GM19193 (cell line): ENCODE data around the gene NR2E1.

Experiments
- POLR2A ChIP-seq: IDR thresholded peaks from 4 replicates; pipeline ENCODE4 v1.6.1; 2011; ENCODE audit not compliant: insufficient read depth, insufficient read length; ENCODE audit errors: extremely low read depth

NR2E1 gene

GRCh38 chr6:108175592-108176279 lies 9.9 kb downstream of the NR2E1 start:
- TF ChIP-seq POLR2A = no peak

DNA sequence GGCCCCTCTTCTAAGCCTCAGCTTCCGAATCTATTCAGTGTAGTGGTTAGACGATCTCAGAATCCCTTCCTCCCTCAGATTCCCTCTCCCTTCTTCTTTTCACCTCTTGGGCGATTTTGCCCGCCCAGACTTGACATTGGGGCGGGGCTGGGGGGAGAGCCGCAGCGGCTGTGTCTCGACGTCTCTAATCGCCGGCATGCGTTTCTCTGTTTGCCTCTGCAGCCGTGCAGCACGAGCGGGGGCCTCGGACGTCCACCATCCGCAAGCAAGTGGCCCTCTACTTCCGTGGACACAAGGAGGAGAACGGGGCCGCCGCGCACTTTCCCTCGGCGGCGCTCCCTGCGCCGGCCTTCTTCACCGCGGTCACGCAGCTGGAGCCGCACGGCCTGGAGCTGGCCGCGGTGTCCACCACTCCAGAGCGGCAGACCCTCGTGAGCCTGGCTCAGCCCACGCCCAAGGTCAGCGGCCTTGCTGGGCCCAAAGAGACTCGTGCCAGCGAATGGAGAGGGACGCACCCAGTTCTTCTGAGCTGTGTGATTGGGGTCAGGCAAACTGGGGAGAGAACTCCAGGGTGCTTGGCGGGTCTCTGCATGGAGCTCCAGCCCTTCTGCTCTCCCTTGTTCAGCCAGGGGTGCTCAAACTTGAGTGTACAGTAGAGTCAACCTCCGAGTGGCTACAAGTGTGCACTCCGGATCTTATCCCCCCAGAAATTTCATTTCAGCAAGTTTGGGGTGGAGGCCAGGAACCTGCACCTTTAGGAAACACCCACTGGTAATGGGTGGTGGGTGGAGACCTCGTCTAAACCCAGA lies 10.7 kb downstream of the NR2E1 start:
- TF ChIP-seq POLR2A = no peak

DNA sequence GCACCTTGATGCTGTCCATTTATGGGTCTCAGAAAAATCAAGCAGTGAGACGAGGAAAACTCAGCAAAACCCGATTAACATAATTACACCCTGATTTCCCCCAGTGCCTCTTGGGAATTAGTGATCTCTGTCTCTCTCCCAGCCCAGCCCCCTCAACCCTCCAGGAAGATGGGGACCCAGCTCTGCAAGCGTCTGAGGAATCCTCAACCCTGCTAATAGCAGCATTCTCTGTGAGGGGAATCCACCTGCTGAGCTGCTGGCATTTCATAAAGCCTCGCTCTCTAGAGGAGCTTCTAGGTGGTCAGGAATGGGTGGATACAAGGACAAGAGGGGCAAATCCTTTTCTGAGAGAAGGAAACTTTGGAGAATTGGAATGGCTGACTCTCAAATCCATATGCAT lies 13.9 kb downstream of the NR2E1 start:
- no peak for TF ChIP-seq POLR2A

DNA sequence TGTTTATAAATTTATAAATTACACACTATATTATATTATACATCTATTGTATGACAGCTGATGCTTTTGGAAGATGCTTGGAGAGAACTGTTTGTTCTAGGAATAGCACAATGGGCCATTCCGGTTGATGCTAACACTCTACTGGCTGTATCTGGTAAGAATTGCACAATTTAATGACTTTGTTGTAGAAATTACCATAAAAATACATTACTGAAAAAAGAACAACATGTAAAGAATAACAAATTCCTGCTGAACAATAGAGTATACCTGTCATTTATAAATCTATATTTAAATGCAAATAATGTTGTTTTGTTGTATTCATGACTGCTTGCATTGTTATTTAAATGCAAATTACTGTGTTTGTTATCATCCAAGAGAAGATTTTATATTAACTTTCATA lies 14.4 kb downstream of the NR2E1 start:
- TF ChIP-seq POLR2A = no peak

- TF ChIP-seq POLR2A = no peak
These were observed 15.0 kb downstream of the NR2E1 start for GRCh38 chr6:108180776-108181175.

- TF ChIP-seq POLR2A = no peak
These were observed 20.4 kb downstream of the NR2E1 start for GRCh38 chr6:108186226-108186625.

GRCh38 chr6:108187519-108187918 lies 21.7 kb downstream of the NR2E1 start:
- TF ChIP-seq POLR2A = no peak

DNA sequence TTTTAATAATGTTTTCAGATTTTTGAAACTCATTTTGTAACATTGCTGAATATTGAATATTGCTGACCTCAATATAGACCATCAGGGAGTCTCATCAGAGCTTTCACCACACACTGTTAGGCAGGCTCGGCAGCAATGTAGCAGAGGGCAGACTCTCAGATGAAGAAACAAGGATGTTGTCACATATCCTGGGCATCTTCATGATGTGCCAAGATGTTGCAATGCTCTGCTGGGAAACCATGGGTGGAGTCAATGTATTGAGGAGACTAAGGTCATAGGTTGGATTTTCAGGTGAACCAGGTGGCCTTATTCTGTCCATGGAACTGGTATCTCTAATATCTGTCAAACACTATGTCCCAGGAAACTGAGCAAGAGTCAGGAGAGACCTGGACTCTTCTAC lies 27.3 kb downstream of the NR2E1 start:
- no peak for TF ChIP-seq POLR2A

- TF ChIP-seq POLR2A = no peak
These were observed 28.0 kb downstream of the NR2E1 start for GRCh38 chr6:108193835-108194234.

DNA sequence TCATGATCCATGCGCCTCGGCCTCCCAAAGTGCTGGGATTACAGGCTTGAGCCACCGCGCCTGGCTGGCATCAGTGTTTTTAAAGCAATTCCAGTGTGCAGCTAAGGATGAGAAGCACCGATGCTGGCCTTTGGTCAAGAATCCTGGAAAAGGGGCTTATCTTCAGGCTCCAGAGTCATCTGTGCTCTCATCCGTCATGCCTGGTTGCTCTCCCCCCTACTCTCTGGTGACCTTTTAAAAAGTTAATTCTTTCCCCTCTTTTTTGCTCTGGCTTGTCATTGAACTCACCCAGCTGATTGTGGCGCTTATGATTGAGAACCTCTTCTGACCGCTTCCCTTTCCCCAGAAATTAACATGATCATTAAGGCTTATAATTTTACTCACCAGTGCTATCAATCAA lies 28.7 kb downstream of the NR2E1 start:
- no peak for TF ChIP-seq POLR2A

DNA sequence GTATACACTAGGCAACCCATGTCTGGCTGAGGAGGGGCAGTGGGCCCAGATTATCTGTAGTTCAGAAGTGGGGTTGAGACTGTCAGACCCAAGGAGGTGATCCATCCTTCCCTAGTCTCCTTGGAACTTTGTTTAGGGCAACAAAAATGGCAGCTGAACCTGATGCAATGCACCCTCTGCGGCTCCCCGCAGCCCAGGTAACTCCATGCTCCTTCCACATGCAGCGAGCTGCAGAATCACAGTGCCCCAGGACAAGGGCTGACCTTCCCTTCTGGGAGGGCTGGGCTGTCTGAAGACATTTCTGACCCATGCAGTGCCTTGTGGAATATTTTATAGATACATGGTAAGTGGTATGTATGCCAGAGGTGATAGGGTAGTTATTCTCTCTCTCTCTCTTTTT lies 29.4 kb downstream of the NR2E1 start:
- no peak for TF ChIP-seq POLR2A

- TF ChIP-seq POLR2A = no peak
These were observed 33.1 kb downstream of the NR2E1 start for GRCh38 chr6:108198761-108199498.

GRCh38 chr6:108200186-108200585 lies 34.4 kb downstream of the NR2E1 start:
- TF ChIP-seq POLR2A = no peak

GRCh38 chr6:108200631-108201030 lies 34.8 kb downstream of the NR2E1 start:
- no peak for TF ChIP-seq POLR2A
